ENCODE measurements around the gene ZNF805.

ZNF805 gene

GRCh38 chr19:57280165-57280961 is 39.9 kb downstream of the ZNF805 start, which contains the start of gene ZNF460:
ZNF460 (plus strand) TSS chr19:57280485; CDS start chr19:57280807, 322 bp downstream.
- peak within 1 kb of the TSS; percentile 95 for H3K27ac ChIP-seq
- TF ChIP-seq ZFX (IDR thresholded peaks at IDR 0.05; ENCODE audit: borderline replicate concordance) (no peak), CTCF (IDR thresholded peaks at IDR 0.05) (peak; percentile 15; the same call in 1 of the 2 replicates)

GRCh38 chr19:57280962-57281400 is 40.5 kb downstream of the ZNF805 start:
- TF ChIP-seq ZFX (IDR thresholded peaks at IDR 0.05; ENCODE audit: borderline replicate concordance), result no peak
- no peak for TF ChIP-seq CTCF (IDR thresholded peaks at IDR 0.05)
- peak overlapping the region; percentile 95 for H3K27ac ChIP-seq

GRCh38 chr19:57282011-57282643 is 41.7 kb downstream of the ZNF805 start:
- no peak overlapping the region for H3K27ac ChIP-seq

GRCh38 chr19:57288373-57288772 is 47.9 kb downstream of the ZNF805 start:
- TF ChIP-seq CTCF (IDR thresholded peaks at IDR 0.05), result no peak
- no peak for TF ChIP-seq ZFX (IDR thresholded peaks at IDR 0.05; ENCODE audit: borderline replicate concordance)
- no peak overlapping the region for H3K27ac ChIP-seq

More at GRCh38 chr19:57282011-57282643, 41.7 kb downstream of the ZNF805 start:
- no peak for TF ChIP-seq CTCF (IDR thresholded peaks at IDR 0.05)
- TF ChIP-seq ZFX (IDR thresholded peaks at IDR 0.05; ENCODE audit: borderline replicate concordance), result no peak

- TF ChIP-seq ZFX (IDR thresholded peaks at IDR 0.05; ENCODE audit: borderline replicate concordance) (no peak), CTCF (IDR thresholded peaks at IDR 0.05) (no peak)
- H3K27ac ChIP-seq, result no peak overlapping the region
Measured at GRCh38 chr19:57290970-57291369, 50.5 kb downstream of the ZNF805 start.

GRCh38 chr19:57292547-57292946 is 52.1 kb downstream of the ZNF805 start:
- H3K27ac ChIP-seq, result no peak overlapping the region

More at GRCh38 chr19:57292547-57292946, 52.1 kb downstream of the ZNF805 start:
- TF ChIP-seq CTCF (IDR thresholded peaks at IDR 0.05) (no peak), ZFX (IDR thresholded peaks at IDR 0.05; ENCODE audit: borderline replicate concordance) (no peak)
